Fibroblast of skin of scalp (primary cell): Measurements from ENCODE around the gene KRT85. TPM values are rescaled to one million over a fixed set of nuclear protein-coding genes. Genes with fewer than 3 reads are reported as not detected.
A peak's percentile ranks its signal among the peaks of the same experiment; 100 is the strongest.
"Not testable (repeated sequence)": the region's sequence is repeated elsewhere in the genome, so short reads cannot be mapped to it uniquely, and the experiment has no call there.

ENCODE experiments used
- DNase-seq: peaks from one replicate; pipeline ENCODE4 v3.0.0-alpha.2; 2013
- polyA plus RNA-seq, 2 experiments: library from polyadenylated mRNA; unstranded; fragments of 120-200 nt; gene quantifications; one replicate each; pipeline ENCODE4 v1.2.1, GENCODE V29; 2013; ENCODE audit not compliant: insufficient read length in 2 of 2

The KRT85 gene
- not detected for polyA plus RNA-seq (2013, experiment 1 of 2; ENCODE audit: insufficient read length)
- polyA plus RNA-seq (2013, experiment 2 of 2; ENCODE audit: insufficient read length), result not detected

DNA sequence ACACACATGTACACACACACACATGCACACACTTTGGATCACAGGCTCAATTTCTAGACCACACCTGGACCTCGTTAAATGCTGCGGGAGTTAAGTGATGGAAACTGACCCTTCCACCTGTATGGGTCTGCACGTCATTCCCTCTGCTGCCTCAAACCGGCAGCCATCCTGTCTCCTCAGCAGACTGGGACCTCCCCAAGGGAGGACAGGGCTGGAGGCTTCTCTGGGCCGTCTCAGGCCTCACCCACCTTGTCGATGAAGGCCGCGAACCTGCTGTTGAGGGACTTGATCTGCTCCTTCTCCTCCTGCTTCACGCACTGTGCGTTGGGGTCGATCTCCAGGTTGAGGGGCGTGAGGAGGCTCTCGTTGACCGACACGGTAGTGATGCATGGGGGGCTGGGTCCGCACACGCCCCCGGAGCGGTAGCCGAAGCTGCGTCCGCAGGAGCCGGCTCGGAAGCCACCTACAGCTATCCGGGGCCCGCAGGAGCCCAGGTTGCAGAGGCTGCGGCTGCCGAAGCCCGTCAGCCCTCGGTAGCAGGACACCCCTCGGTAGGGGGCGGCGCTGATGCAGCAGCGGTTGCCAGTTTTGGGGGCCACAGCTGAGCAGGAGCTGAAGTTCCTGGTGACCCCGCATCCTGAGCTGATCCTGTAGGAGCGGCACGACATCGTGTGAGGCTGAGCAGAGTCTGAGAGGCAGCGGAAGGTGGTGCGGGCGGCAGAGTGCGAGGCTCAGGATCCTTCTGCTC lies at the start of gene KRT85:
Gene KRT85 (minus strand): TSS at position 744 of the 748 bp plus-strand sequence. CDS start 76 bp downstream, at position 668.
- no peak for DNase-seq

DNA sequence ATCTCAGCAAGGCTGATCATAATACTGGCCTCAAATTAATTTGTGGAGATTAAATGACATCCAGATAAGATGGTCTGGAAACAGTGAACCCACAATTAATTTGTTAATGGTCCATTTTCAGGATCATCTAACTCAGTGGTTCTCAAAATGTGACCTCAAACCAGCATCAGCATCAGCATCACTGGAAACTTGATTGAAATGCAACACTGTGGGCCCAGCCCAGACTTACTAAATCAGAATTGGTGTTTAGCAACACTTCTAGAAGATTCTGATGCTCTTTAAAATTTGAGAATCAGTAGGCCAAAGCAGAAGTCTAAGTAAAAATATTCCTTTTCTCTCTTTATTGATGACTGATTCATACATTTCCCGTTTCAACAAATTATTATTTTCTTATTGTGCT lies 49.5 kb upstream of the KRT85 start:
- DNase-seq, result no peak

DNA sequence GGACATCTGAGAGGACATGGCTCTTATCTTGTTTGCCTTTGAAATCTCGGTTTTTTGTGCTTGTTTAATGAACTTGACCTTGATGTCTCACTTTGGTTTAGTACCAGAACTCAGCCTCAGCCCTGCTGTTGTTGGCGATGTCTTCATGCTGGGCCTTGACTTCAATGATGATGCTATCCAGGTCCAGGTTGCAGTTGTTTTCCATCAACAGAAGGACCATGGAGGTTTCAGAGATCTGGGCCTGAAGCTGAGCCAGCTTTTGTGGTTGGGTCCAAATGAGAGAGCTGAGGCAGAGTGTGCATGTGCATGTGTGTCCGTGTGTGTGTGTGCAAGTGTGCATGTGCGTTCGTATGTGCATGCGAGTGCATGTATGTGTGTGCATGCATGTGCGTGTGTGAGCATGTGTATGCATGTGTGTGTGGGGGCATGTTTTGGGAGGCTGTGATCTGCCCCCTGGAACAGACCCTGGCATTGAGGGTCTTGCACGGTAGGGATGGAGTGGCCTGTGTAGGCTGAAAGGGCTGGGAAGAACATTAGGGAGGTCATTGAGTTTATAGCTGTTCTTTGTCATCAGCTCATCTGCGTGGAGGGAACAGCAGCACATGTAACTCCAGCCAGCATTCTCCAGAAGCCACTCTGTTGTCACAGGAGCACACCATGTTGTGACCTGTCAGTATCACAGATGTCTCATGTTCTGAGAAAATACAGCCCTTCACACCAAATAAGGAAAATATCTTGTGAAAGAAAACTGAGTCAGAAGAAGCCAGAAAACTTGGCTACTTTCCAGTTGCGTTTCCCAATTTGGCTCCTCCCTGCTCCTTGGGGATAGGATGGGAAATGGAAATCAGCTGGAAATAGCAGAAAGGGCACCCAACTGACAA lies 48.8 kb upstream of the KRT85 start:
- DNase-seq, result peak; percentile 87

DNA sequence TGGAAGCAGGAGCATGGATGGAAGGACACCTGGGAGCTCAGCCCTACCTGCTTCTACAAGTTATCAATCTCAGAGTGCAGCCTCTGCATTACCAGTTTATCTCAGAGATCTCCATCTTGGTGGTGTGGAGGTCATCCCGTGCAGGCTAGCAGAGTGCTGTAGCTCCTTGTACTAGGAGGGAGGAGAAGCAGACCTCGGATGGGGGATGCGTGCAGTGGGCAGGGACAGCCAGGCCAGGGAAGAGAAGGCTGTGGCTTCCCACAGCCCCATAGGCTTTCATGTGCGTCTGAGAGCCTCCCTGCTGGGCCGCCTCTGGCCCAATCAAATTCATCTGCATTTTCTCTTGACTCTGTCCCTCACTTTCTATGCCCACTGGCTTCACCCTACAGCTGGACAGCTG lies 47.7 kb upstream of the KRT85 start:
- DNase-seq, result no peak

DNA sequence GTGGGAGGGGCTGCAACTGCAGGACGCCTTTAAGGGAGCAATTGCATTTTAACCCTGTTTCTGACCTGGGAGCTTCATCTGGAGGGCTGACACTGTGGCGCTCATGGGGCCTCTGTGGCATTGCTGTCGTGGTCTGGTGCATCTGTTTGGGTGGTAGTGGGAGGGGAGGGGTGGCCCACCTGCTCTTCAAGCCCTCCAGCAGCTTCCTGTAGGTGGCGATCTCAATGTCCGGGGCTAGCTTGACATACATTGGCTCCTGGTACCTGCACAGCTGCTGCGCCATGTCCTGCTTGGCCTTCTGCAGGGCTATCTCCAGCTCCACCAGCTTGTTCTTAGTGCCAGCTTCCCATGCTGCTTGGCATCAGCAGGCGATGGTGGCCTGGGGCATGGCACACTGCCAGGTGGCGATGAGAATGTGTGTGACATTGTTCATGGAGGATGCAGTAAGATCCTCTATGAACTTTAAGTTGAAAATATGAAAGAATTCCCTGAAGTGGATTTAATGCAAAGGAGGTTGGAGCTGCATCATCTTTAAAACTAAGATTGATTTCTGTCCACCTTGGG lies 46.6 kb upstream of the KRT85 start:
- DNase-seq, result no peak

DNA sequence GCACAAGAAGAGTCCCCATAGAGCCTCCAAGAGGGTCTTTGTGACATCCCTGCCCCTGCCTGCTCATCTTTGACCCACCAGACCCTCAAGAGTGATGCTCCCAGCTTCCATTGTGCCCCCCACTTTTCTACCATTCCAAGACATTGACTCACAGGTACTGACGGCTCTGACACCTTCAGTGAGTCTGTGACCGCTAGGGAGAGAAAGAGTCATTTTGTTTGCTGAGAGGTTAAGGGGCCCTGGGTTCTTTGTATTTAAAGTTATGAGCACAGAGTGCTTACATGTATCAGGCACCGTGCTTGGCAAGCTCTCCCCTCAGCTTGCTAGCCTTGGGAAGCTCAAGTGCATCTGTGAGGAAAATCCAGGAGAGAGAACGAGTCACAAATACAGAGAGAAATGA lies 45.9 kb upstream of the KRT85 start:
- DNase-seq, result no peak

DNA sequence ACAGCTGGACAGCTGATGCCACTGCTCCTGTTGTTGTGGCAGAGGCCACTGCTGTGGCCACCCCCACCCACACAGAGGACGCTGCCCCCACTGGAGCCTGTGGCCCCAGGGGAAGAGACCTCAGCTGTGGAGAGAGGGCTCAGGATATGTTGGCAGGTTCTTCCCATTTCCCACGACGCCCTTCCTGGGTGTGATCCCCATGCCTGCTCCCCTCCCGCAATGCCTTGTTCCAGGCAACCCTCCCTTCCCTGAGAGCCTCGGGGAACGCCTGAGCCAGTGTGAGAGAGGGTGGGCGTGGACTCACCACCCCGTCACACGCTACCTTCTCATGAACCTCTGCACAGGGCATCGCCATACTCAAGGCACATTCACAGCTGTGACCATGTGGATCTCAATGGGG lies 44.5 kb upstream of the KRT85 start:
- no peak for DNase-seq

DNA sequence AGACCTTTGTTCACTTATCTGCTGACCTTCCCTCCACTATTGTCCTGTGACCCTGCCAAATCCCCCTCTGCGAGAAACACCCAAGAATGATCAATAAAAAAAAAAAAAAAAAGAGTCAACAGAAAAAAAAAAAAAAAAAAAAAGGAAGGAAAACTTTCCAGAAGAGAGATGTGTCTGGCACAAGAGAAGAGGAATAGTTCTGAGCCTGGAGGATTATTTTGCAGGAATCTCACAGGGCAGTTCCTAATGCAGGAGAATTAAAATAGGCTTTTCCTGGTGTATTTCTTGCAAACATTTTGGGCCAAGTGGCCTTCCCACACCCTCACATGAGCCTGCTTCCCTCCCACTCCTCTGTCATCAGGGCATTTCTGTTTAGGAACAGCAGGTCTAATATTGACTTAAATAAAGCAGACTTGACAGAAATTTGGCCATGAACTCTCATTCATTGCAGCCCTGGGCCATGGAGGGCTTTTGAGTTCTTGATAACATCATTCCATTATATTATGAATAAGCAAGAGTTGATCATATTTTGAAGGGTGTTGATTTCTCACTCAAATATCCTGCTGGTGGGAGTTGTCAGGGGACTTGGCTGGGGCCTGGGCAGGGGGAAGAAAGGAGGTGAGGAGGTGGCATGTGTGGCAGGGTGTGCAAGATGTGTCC lies 43.4 kb upstream of the KRT85 start:
- not testable (repeated sequence) for DNase-seq

DNA sequence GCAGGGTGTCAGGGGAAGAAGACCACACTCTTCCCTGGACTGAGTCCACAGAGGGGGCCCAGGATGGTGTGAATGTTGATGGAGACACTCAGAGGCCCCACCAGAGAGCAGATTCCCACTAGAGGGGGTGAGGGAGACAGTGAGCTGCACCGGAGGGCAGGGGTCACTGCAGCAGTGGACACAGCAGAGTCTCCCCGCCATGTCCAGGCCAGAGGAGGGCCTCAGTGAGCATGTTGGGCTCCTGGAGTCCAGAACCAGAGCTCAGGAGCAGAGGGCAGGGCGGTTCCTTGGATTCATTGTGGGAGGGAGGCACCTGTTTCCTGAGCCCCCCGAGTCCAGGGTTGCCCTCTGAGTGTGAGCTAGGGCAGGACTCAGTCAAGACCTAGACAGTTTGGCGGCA lies 40.6 kb upstream of the KRT85 start:
- DNase-seq, result no peak

DNA sequence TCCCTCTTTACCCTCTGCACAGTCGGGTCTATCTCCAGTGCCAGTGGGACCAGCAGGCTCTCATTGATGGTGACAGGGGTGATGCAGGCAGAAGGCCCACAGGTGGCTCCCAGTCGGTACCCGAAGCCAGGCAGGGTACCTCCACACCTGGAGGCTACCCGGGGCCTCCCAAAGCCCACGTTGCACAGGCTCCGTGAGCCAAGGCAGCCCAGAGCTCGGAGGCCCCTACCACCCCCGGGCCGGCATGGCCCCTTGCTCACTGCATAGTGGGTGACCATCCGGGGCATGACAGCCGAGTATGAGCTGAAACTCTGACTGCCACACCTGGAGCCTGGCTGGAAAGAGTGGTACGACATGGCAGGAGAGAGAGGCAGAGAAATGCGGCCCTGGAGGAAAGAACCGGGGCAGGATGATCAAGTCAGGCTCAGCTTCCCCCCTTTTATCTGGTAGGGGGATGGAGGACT lies 38.7 kb upstream of the KRT85 start, which contains the start of gene KRT82:
Gene KRT82 (minus strand): TSS at position 414 of the 464 bp plus-strand sequence. CDS start 58 bp downstream, at position 356.
- DNase-seq, result no peak

DNA sequence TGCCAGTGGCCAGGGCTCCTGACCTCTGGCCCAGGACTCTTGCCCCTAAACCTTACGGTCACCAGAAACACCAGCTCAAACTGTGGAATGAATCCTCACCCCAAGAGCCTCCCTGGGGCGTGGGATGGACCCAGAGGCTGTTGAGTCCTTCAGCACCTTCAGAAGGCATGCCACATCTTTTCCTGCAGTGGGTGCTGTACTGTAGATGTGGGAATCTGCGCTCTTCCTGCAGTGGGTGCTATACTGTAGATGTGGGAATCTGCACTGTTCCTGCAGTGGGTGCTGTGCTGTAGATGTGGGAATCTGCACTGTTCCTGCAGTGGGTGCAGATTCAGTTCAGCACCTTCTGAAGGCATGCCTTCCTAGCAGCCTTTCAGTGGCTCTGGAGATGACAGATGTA lies 37.7 kb upstream of the KRT85 start:
- no peak for DNase-seq

DNA sequence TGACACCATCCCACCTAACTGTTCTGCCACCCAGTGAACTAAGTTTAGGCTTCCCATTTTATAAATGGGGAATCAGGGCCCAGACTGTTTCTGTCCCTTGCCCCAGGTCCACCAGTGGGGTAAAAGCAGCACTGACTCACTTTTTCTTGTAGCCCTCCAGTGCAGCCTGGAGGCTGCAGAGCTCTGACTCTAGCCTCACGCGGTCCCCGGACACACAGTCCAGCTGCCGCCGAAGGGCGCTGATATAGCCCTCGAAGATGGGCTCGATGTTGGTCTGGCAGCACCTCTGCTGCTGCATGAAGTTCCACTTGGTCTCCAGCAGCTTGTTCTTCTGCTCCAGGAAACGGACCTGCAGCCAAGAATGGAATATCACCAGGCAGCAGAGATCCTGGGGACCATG lies 36.3 kb upstream of the KRT85 start:
- DNase-seq, result no peak

DNA sequence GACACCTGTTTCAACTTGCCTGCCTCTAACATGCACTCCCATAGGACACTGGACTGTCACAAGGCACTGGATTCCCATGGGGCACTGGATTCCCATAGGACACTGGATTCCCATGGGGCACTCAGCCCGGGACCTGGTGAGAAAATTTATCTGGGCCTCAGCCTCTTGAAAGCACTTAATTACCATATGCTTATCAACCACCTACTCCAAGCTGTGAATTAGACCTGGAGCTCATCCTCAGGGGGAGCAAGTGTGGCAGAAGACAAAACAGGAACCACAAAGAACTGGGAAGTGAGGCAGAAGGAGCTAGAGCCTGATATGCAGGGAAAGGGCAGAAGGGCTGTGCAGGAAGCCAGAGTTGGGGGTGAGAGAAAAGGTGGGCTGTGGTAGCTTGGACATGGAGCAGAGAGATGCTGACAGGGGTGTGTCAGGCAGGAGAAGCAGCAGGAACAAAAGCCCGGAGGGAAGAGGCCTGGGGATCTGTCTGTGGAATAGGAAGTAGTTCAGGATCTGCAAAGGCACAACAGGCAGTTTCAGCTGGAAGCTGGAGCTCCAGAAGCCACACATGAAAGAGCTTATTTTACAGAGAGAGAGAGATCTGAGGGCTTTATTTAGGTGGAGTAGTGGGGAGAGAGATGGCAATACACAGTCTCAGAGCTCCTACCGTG lies 35.7 kb upstream of the KRT85 start:
- no peak for DNase-seq

DNA sequence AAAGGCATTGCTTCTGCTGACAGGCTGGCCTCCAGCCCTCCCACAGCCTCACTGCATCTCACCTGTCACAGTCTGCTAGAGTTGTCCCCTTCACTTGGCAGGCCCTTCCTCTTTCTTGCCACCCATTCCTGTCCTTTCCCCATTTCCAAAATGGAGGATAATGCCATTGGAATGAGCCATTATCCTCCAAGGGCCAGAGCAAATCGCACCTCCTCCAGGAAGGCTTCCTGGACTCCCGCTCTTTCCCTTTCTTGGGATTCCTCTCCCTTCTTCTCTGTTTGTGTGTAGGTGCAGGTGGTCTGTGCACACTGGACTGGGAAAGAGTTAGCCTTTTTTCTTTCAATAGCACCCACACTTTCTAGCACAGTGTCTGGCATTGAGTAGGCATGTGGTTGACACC lies 35.1 kb upstream of the KRT85 start:
- no peak for DNase-seq

DNA sequence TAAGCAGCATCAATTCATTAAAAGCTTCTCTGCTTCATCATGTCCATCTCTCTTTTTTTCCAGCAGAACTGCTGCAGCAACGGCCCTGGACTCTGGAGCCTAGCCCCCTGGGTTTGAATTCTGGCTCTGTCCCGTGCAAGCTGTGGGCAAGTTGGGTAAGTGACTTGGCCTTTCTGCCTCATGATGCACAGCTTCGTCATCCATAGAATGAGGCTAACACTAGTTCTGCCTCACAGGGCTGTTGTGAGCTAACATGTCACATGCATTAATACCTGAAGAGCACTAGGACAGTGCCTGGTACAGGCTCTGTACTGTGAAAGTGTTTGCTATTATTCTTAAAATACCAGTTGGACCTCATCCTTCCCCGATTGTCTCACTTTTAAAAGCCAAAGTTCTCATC lies 34.6 kb upstream of the KRT85 start:
- DNase-seq, result no peak

DNA sequence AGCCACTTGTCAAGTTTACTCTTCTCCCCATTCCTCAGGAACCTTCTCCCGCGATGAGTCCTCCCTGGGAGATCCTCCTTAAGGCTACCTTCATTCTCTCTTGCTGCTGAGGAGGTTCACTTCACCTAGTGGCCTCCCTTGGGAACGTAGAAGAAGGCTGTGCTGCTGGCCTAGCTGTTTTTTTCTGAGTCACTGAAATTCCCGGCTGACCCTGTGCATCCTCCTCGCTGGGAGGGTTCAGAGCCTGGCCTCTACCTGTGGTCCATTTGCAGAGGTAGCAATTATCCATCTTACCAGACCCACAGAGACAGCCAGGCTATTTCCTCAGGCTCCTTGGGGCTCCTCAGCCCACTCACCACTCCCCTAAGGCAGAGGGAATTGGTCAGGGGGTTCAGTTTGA lies 34.2 kb upstream of the KRT85 start:
- DNase-seq, result no peak

DNA sequence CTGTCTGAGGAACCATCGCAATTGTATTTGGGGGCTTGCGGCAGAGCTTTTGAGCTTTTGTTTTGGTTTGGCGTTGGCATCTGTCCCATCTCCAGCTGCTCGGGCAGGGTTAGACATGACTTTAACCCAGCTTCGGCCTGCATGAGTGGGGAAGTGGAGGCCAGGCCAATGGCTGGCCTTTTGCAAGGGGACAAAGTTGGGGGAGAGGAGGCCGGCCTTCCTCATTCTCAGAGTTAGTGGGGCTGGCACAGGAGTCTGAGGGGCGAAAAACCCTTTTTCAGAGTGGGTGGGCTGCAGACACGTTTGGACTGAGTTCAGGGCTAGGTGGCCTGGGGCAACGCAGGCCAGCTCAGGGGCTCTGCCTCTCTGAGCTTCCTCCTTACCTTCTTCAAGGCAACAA lies 33.6 kb upstream of the KRT85 start:
- DNase-seq, result no peak

DNA sequence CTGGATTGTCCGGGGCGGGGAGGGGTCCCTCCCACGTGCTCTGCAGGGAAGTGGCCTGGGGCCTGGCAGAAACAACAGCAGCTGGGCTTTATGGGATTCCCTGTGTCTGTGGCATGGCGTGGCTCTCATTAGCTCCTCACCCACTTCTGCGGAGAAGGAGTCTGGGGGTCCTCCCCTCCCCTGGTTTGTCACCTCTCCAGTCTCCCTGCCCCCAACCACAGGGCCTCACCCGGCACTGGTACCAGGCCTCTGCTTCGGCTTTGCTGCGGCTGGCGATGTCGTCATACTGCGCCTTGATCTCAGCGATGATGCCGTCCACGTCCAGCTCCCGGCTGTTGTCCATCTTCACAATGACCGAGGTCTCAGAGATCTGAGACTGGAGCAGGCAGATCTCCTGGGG lies 32.5 kb upstream of the KRT85 start:
- DNase-seq, result no peak

DNA sequence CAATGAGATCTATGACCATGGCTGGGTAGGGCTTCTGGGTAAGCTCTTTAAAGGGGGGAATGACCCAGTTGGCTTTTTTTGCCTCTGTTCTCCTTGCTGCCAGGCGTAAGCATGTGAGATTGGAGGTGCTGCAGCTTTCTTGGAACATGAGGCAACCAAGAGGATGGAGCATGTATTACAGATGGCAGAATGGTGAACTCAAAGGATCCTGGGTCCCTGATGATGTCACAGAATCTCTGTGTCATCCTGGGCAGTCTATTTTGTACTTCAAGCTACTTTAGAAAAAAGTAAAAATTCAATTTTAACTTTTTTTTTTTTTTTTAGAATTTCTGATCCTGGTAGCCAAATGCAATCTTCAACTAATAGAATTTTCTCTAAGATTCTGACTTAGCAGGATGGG lies 30.9 kb upstream of the KRT85 start:
- DNase-seq, result no peak

DNA sequence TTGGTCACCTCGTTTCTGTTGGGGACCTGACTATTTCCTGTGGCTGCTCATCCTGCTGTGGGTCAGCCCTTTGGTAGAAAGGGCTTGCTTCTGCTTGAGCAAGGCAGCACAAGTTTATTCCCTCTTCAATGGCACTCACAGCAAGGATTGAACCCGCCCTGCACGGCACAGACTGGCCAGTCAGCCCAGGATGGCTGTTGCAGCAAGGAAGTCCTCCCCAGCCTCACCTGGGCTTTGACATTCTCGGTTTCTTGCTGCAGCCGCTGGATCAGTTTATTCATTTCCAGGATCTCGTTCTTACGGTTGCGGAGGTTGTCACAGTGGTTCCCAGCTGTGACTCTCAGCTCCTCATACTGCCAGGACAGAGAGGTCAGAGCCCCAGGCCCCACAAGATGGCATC lies 29.4 kb upstream of the KRT85 start:
- DNase-seq, result no peak

DNA sequence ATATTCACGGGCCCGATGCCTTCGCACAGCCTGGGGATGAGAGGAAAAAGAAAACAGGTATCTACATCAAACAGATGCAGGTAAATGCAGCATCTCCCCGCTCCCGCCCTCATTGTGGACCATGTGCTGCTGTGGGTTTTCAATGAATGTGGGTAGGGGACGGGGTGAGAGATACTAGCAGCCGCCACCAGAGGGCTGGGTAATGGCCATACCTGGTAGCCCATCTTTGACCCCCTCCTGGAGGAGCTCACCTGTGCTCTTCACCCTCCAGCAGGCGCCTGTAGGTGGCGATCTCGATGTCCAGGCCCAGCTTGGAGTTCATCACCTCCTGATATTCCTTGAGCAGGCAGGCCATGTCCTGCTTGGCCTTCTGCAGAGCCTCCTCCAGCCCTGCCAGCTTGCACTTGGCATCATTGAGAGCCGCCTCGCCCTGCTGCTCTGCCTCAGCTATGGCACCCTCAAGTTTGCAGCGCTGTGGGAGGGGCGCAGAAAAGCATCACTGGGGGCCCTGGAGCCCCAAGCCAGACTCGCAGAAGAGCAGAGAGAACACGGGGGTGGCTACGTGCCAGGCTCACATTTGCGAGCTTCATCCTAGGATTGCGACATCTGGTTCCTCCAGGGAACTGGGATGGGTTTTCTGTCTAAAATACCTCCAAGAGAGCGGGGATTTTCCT lies 28.6 kb upstream of the KRT85 start:
- DNase-seq, result peak; percentile 31
